HG03108 (cell line): ENCODE results near the gene FARP1.

ENCODE experiments used
- ATAC-seq: cut with Tn5 transposase; IDR thresholded peaks from one replicate; pipeline ENCODE4 v1.9.1; 2021; ENCODE audit warnings: moderate library complexity; ENCODE audit not compliant: unreplicated experiment

FARP1 gene

GRCh38 chr13:98327371-98328270 is 184.7 kb downstream of the FARP1 start:
- ATAC-seq, result no peak

DNA sequence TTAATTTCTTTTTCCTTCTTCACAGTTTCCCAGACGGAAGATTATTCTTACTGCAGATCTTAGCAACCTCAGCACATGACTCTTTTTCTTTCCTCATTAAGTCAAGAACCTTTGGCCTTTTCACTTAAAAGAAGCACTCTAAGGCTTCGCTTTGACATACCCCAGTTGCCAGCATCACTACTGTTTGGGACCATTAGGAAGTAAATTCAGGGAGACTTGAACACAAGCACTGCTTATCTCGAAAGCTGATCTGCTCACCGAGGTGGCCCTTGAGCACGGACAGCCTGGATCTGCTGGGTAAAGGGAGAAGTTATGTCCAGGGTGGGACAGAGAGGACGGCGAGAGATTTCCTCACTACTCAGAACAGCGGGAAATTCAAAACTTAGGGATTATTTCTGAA is 185.6 kb downstream of the FARP1 start:
- no peak for ATAC-seq

DNA sequence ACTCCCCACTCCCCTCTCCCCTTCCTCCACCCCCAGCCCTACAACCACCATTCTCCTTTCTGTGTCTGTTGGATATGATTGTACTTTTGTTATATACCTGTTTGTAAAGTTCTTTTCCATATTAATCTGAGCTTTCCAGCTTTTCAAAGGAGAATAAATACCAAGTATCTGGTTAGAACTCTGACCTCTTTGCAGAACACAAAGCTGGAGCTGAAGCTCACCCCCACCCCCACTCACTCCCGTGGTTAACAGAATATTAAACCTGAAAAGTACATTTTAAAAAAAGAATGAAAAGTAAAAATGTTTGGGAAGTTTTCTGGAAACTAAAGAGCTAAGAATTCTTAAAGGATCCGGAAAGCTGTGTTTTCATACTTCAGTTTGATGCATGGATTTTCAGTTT is 189.3 kb downstream of the FARP1 start:
- ATAC-seq, result no peak

DNA sequence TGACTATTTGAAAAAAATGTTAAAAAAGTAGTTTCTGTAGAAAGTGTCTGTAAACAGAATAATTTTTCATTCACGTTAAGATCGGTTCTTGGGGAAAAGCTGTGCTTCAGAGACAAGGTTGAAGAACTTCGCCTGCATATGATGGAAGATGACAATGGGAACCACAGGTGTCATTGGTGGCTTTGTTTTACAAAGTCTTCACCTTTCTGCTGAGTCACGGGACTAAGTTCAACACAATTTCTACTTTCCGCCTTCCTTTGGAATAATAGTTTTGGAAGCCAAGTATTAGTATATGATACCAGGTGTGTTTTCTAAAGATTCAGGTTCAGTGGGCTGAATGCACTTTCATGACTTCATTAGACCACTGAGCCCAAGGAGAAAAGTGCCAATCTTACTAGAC is 189.8 kb downstream of the FARP1 start:
- no peak for ATAC-seq

GRCh38 chr13:98333486-98333885 is 190.6 kb downstream of the FARP1 start:
- no peak for ATAC-seq

GRCh38 chr13:98334620-98335205 is 191.8 kb downstream of the FARP1 start:
- no peak for ATAC-seq

DNA sequence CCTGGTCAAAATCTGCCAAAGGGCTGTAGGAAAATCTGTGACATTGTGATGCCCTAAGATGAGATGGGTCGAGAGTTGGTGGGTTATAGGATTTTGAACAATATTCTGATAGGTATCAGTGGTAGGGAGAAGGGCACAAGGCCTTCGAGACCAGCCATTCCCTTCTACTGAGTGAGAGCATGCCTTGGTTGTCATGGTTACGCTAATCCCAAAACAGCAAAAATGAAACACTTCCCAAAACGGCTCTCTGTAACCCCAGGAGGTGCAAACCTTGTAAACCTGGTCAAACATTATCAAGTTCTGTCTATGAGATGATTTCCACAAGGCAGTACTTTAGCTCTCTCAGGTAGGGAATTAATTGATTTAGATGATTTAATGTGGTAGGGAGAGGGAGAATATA is 192.8 kb downstream of the FARP1 start:
- no peak for ATAC-seq

- ATAC-seq, result no peak
These were observed 195.4 kb downstream of the FARP1 start for GRCh38 chr13:98338310-98338709.

DNA sequence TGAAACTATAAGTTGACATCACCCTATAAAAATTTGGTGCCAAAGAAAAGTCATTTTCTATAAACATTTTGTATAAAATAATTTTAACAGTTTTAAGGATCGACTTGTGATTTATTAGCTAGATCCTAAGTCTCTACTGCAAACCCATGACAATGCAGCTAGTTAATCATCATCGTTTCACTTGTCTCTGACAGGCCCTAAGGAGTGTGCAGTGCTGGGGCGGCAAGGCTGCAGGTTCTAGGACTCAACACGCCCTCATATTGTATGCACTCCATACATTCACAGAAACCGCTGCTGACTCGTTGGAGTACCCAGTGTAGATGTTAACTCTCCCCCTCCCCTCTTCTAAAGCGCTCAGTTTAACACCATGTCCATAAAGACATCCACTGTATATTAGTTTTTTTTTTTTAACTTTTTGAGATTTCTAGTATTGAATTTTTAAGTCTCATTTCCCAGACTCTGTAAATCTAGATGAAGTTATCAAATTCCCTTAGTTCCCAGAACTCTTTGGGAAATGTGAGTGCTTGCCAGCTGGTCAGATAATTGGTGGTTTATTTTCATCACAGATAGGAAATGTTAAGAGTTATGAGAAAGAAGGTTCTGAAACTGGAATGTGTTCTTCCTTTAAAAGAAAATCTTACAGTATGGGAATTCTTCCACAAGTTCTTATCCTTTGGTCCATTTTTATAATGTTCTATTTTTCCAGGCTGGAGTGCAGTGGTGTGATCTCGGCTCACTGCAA is 197.0 kb downstream of the FARP1 start:
- no peak for ATAC-seq

DNA sequence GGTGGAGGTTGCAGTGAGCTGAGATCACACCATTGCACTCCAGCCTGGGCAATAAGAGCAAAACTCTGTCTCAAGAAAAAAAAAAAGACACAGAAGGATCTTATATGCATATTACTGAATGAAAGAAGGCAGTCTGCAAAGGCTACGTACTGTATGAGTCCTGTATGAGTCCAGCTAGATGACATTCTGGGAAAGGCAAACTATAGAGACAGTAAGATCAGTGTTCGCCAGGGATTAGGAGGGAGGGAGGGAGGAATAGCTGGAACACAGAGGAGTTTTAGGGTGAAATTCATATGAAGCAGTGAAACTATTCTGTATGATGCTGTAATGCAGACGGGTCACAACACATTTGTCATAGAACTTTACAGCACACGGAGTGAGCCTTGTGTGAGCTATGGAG is 200.1 kb downstream of the FARP1 start:
- ATAC-seq, result no peak

DNA sequence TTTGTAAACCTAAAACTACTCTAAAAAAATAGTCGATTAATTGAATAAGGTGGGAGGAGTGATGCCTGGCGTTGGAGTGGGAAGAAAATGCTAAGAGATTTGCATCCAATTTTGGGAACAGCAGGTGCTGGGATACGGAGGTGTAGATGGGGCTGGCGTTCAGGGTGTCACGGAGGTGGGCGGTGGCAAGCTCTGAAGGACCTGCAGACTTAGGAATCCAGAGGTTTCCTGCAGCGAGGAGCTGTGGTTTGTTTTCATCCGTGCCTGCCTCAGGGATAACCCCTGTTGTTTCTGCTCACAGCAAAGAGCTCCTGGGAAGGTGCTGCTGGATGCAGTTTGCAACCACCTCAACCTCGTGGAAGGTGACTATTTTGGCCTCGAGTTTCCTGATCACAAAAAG is 200.6 kb downstream of the FARP1 start:
- no peak for ATAC-seq

DNA sequence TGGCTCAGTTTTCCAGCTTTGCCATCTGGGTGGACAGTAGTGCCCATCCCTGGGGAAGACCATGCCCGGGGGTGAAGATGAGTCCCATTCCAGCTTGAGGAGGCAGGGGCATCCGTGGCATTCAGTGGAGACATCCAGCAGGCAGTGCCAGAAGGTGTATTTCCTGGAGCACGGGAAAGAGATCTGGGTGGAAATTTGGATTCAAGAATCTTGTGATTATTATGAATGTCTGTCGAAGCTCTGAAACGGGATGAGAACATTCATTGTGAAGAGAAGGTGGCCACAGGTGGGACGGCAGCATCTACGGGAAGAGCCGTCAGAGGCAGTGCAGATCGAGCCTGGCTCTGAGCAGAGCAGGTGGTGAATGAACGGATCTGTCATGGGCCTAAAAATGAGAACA is 201.5 kb downstream of the FARP1 start:
- no peak for ATAC-seq

DNA sequence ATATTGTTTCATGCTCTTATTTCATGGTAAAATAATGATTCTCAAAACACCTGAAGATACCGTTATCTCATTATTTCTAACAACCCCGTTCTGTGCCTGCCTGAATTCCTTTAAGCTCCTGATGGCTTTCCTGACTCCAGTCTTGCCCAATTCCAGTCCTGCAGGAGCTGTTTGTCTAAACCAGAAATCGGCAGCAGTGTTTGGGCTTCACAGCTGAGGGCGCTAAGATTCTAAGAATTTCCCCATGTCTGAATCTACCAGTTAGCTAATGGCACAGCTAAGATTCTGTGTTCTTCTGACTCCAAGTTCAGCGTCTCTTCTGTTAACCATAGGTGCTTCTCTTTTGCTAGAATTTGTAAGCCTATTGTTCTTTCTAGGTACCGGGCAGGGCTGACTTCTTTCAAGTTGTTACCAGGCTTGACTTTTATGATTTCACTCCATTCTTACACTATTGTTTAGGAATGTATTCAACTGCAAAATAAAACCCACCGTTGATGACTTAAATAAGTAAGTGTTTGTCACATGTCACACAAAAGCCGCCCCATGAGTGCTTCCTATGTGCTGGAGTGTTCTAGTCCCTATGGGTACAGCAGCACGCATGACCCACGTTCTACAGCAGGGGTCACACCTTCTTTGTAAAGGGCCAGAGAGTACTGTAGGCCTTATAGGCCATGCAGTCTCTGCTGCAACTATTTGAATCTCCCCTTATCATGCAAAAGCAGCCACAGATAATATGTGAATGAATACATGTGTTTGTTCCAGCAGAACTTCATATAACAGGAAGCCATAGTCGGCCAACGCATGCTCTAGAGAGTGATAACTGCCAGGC is 202.4 kb downstream of the FARP1 start:
- no peak for ATAC-seq

DNA sequence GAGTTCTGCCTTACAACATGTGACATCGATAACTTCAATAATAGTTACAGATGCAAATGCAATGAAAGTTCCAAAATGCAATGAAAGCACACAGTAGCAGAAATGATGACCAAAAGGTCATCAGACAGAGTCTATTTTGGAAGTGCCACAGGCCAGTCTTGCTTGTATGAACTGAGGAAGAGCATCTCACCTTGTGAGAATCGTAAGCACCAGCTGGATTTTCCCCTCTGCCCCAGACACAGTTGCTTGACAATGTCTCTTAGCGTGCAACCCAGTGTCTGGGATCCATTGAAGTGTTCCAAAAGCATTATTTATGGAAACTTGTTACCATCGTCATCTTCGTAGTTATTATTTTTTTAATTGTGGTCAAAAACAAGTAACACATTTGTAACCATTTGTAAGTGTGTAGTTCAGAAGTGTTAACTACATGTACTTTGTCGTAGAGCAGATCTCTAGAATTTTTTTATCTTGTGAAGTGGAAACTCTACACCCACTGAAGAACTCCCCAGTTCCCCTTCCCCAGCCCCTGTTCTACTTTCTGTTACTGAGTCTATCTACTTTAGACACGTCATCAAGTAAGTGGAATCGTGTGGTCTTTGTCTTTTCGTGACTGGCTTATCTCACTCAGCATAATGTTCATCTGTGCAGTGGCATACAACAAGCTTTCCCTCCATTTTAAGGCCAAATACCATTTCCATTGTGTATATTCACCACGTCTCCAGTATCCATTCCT is 204.2 kb downstream of the FARP1 start:
- ATAC-seq, result no peak

GRCh38 chr13:98347756-98348155 is 204.9 kb downstream of the FARP1 start:
- ATAC-seq, result no peak

DNA sequence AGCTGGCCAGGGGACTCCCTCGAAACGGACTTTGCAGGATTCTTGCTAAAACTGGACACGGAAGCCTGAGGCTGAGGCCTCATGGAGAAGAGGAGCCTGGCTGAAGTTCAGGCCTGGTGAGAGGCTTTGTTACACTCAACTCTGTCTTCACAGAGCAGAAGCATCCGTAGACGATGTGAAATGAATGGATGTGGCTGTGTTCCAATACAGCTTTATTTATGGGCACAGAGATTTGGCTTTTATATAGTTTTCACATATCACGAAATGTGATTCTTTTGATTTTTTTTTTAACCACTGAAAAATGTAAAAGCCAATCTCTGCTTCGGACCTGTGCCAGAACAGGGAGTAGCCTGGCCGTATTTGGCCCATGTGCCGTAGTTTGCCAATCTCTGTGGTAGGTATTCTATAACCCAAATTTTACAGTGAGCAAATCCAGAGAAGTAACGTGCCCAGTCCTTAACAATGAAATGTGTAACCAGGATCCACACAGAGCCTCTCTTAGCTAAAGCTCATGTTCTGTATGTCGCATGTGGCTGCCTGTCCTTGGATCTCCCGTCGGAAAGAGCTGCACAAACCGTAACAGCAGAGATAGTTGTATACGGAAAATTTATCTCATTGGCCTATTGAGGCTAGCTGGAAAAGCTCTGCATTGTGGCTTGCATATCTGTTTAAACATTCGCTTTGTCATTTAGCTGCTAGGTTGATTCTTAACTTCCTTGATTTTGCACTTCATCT is 205.7 kb downstream of the FARP1 start:
- ATAC-seq, result no peak

GRCh38 chr13:98349731-98350305 is 206.9 kb downstream of the FARP1 start:
- no peak for ATAC-seq

DNA sequence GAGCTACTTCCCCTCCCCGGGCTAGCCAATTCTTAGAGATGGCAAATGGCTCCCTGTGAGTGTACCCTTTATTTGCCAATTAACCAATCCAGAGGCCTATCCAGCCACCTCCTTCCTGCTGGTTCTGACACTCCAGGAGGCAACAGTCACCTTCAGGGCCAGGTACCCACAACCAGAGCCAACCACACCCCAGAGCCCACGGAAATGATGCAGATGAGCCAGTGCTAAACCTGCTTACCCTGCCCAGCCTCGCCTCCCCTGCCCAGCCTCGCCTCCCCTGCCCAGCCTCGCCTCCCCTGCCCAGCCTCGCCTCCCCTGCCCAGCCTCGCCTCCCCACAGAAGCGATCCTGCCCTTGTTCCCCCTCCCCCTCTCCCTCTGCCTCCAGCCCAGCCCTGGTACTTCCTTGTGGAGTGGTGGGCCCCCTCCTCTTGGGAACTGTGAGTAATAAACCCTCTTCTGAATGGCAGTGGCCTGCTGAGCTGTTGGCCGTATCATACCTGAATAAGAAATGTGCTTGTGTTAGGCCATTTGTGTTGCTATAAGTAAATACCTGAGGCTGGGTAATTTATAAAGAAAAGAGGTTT is 207.9 kb downstream of the FARP1 start:
- no peak for ATAC-seq

- no peak for ATAC-seq
These were observed 208.7 kb downstream of the FARP1 start for GRCh38 chr13:98351636-98352035.
